ENCODE results near the gene SLC22A9.

GRCh38 chr11:63395697-63396096 lies 26.1 kb downstream of the SLC22A9 start:
- TF ChIP-seq CTCF (IDR thresholded peaks at IDR 0.05), result no peak
- no peak for TF ChIP-seq EZH2 (IDR thresholded peaks at IDR 0.05; ENCODE audit: borderline replicate concordance, insufficient read depth, low read depth, low read length, poor library complexity, severe bottlenecking)
